ENCODE results near the gene KIDINS220.

Gene KIDINS220

DNA sequence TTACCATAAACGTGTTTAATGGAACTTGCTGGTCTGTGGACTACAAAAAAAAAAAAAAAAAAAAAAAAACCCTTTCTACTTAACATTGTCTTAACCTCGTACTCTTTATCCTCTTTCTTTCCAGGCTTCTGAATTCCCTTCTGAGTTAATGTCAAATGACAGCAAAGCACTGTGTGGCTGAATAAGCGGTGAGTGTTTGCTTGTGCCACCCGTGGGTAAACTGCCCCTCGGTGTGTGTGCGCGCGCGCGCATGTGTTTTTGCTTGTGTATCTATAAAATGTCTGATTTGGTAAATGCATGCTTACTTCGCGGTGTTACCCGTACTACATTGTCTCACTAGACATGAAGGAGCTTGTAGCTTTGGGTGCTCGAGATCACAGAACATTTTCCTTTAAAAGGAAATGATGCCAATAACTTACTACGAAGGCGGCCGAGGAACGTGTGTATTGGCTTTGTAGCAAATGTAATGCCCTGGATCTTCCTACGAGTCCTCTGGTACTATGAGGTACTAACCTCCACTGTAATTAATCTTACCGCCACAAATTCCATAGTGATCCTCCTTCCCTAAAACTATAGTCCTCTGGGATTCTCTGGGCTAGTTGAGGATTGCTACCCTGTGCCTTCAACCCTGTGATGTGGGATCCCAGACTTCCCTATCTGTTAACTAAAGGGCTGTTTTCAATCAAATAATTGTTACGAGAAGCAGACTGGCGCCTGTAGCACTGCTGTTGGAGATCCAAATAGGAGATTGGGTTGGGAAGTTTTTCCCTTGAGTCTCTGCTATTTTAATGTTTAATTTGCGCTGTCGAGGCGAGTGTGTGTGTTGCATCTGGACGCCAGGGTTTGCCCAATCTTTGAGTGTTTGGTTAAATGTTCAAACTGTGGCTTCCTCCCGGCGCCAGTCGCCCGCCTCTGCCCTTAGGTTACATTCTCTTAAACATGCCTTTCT is 154.4 kb downstream of the KIDINS220 start:
- DNase-seq (ENCODE audit: low read depth): no peak
- TF ChIP-seq, protein P1, sequence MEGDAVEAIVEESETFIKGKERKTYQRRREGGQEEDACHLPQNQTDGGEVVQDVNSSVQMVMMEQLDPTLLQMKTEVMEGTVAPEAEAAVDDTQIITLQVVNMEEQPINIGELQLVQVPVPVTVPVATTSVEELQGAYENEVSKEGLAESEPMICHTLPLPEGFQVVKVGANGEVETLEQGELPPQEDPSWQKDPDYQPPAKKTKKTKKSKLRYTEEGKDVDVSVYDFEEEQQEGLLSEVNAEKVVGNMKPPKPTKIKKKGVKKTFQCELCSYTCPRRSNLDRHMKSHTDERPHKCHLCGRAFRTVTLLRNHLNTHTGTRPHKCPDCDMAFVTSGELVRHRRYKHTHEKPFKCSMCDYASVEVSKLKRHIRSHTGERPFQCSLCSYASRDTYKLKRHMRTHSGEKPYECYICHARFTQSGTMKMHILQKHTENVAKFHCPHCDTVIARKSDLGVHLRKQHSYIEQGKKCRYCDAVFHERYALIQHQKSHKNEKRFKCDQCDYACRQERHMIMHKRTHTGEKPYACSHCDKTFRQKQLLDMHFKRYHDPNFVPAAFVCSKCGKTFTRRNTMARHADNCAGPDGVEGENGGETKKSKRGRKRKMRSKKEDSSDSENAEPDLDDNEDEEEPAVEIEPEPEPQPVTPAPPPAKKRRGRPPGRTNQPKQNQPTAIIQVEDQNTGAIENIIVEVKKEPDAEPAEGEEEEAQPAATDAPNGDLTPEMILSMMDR (IDR thresholded peaks at IDR 0.05; ENCODE audit: low read depth, low read length, missing control alignments): no peak
- H3K4me3 ChIP-seq (ENCODE audit: low read depth, low read length): peak overlapping the region; percentile 61

DNA sequence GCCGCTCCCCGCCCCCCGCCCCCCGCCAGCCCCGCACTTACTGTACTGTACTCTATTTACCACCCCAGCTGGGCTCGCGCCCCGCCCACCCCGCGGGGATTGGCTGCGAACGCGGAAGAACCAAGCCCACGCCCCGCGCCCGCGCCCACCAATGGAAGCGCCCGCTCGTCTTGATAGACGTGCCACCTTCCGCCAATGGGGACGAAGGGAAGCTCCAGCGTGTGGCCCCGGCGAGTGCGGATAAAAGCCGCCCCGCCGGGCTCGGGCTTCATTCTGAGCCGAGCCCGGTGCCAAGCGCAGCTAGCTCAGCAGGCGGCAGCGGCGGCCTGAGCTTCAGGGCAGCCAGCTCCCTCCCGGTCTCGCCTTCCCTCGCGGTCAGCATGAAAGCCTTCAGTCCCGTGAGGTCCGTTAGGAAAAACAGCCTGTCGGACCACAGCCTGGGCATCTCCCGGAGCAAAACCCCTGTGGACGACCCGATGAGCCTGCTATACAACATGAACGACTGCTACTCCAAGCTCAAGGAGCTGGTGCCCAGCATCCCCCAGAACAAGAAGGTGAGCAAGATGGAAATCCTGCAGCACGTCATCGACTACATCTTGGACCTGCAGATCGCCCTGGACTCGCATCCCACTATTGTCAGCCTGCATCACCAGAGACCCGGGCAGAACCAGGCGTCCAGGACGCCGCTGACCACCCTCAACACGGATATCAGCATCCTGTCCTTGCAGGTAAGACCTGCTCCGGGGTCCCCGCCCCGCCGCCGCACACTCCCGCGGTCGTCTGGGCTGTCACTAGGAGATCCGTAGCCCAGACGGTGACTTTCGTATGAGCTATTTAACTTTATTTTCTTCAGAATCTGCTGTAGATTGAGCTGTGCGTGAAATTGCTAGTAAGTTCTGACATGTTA is 155.4 kb downstream of the KIDINS220 start, which contains the start of gene ID2:
ID2 (plus strand) TSS at position 271 of the 907 bp plus-strand sequence; CDS start at position 381, 110 bp downstream.
- TF ChIP-seq, protein P1 (IDR thresholded peaks at IDR 0.05; ENCODE audit: low read depth, low read length, missing control alignments): no peak
- H3K4me3 ChIP-seq (ENCODE audit: low read depth, low read length): peak within 1 kb of the TSS; percentile 61
- peak; percentile 92 for DNase-seq (ENCODE audit: low read depth)

DNA sequence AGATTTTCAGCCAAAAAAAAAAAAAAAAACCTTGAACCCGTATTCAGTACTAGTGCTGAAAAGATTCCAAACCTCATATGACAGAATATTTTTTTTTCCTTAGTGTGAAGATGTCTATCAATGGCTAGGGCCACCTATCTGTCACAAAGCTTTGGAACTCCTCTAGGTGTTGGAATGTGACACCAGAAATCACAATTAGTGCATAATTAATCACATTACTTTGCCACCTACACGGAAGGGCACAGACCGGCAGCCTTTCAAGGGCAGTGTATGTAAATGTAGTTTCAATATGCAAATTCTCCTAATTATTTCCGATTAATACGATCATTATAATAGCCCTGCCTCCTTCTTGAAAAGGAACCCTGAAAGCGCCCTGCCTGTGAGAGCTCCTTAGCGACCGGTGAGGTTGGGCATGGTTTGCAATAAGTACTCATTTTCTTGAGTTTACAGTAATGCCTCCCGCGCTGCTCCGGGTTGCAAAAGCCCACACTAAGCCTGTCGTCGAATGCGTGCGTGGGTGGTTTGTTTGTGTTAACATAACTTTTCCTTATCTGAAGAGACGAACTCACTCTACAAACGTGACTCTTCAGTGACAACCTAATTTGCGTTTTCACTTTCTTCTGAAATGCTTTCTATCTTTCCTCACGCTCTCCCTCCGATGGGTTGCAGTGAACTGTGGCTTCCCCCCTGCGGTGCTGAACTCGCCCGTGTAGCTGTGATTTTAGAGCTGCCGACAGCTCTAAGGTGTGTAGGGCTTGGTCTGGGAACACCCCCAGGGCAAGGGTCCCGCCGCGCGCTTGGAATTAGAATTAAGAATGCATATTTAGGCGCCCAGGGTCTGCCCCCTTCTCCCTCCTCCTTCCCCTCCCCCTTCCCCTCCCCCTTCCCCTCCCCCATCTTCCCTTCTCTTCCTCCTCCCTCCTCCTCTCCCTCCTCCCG is 156.3 kb downstream of the KIDINS220 start:
- H3K4me3 ChIP-seq (ENCODE audit: low read depth, low read length): peak overlapping the region; percentile 46
- TF ChIP-seq, protein P1 (IDR thresholded peaks at IDR 0.05; ENCODE audit: low read depth, low read length, missing control alignments): no peak
- peak; percentile 59 for DNase-seq (ENCODE audit: low read depth)

DNA sequence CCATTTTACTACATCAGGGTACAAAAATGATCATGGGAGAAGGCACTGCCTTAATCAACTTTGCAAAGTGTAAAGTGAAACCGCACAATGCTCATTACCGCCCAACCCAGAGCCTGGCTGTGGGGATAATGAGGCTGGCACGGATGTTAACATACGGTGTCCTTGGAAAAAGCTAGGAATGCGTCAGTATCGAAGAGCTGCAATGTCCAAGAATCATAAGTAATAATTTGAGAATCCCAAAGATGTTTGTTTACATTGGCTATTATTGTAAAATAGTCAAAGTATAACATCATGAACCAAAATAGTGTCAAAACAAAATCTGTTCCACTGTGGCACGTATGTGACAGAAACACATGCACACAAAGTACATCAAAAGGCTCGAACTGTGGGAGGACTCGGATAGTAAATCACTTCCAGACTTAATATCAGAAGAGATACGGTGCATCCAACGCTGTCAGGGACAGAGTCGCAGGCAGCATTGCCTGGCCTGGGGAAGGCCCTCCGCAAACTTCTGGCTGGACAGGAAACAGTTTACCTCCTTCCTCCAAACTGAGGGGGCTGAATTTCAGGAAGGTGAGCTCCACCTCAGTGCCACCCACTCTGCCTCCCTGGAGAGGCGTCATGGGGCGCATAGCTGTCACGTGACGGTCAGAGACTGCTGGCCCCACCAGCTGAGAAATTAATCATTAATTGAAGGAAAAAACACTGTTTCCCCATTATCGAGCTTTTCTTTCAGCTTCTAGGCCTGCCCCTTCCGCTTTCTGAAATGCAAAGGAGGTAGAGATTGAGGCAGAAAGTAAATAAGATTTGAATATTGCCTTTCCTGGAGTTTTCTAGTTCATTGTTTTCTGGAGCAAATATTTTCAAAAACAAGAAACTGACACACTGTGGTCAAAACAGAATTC is 157.3 kb downstream of the KIDINS220 start:
- TF ChIP-seq, protein P1 (IDR thresholded peaks at IDR 0.05; ENCODE audit: low read depth, low read length, missing control alignments): no peak
- DNase-seq (ENCODE audit: low read depth): no peak
- no peak overlapping the region; the same call in 1 of the 2 replicates for H3K4me3 ChIP-seq (ENCODE audit: low read depth, low read length)

DNA sequence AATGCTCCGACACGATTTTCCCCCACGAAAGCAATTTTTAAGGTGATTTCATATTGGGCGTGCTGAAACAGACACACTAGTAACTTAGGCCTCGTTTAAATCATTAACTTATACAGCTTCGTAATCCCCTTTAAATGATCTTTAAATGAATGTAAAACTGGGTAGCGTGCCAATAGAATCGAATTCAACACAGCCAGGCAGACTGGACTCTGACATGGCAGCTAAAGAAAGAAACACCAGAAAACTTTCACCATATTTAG is 157.9 kb downstream of the KIDINS220 start:
- TF ChIP-seq, protein P1 (IDR thresholded peaks at IDR 0.05; ENCODE audit: low read depth, low read length, missing control alignments): no peak
- no peak for DNase-seq (ENCODE audit: low read depth)
- peak overlapping the region; percentile 47; the same call in 1 of the 2 replicates for H3K4me3 ChIP-seq (ENCODE audit: low read depth, low read length)
